Naive B cell (primary cell): Measurements from ENCODE around the gene TMEM181. TPM values are rescaled to one million over a fixed set of nuclear protein-coding genes. Genes with fewer than 3 reads are reported as not detected.

Experiments used
- ATAC-seq, 2 donors: fragments of 150-1000 bp; cut with Tn5 transposase; 2 replicates each; pipeline ENCODE4 v1.10.0; 2021; ENCODE audit warnings: low read depth in 2 of 2, mild to moderate bottlenecking in 2 of 2, moderate library complexity in 2 of 2
- DNase-seq: peaks from one replicate; pipeline ENCODE4 v3.0.0; 2022
- H3K27ac Mint-ChIP-seq, 6 donors: one replicate each; pipeline ENCODE4 v1.8.0; 2020 to 2022; ENCODE audit warnings: mild to moderate bottlenecking in 6 of 6, mixed read lengths in 6 of 6, moderate library complexity in 5 of 6, inconsistent platforms in 2 of 6
- H3K27me3 Mint-ChIP-seq, 3 donors: one replicate each; pipeline ENCODE4 v1.8.0; 2021 to 2022; ENCODE audit warnings: mixed read lengths in 3 of 3, mild to moderate bottlenecking in 1 of 3
- H3K36me3 Mint-ChIP-seq, 2 donors: one replicate each; pipeline ENCODE4 v1.8.0; 2020 to 2022; ENCODE audit warnings: mixed read lengths in 2 of 2, inconsistent platforms in 1 of 2, mild to moderate bottlenecking in 1 of 2
- H3K4me1 Mint-ChIP-seq, 3 donors: one replicate each; pipeline ENCODE4 v1.8.0; 2020 to 2022; ENCODE audit warnings: mixed read lengths in 3 of 3, inconsistent platforms in 1 of 3, mild to moderate bottlenecking in 1 of 3, moderate library complexity in 1 of 3
- H3K4me3 Mint-ChIP-seq, 8 donors: one replicate each; pipeline ENCODE4 v1.8.0; 2020 to 2022; ENCODE audit warnings: mild to moderate bottlenecking in 8 of 8, mixed read lengths in 8 of 8, moderate library complexity in 8 of 8, inconsistent platforms in 2 of 8
- H3K9me3 Mint-ChIP-seq, 7 donors: one replicate each; pipeline ENCODE4 v1.8.0; 2020 to 2022; ENCODE audit warnings: mixed read lengths in 7 of 7, mild to moderate bottlenecking in 5 of 7, inconsistent platforms in 2 of 7, moderate library complexity in 1 of 7
- polyA plus RNA-seq, 6 donors: library from polyadenylated mRNA; unstranded; fragments of 300-500 nt; fragmentation: Illumina TruSeq; gene quantifications; one replicate each; pipeline ENCODE4 v1.2.3, GENCODE V29; 2021; ENCODE audit warnings: low read depth in 6 of 6

TMEM181 gene
- polyA plus RNA-seq, 6 donors from 2014 or later = 1.9 to 2.4 (median 2.3) TPM

DNA sequence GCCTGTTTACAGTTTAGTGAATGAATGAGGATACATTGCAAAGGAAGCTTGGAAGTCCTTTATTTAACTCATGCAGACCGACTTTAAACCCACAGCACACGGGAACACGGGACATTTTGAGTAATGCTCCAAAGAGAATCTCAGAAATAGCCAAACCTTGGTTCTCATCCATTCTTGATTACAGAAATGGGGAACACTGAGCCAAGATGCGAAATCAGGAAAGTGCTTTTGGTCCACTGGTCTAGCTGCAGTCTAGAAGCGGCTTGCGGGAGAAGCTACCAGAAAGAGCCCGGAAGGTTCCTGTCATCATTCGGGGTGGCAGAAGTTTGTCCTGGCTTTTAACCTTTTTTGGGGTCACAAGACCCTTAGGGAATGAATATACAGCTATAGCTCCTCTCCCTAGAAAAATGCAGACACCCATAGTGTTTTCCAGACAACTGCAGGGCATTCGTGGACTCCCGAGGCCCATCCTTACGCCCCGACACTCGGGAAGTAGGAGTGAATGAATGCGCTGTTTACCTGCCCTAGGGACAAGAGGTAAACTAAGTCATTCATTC, 475 bp upstream of the TMEM181 start:
- Mint-ChIP-seq H3K4me3 (peak overlapping the region; percentile 55 to 90 (median 83)), H3K27ac (peak overlapping the region in 2 of 6 donors; percentile 47 to 80), H3K4me1 (peaks cover 23 to 32% (median 30%) of the 10 kb centered on the region in 3 donors), H3K36me3 (no peaks in the 10 kb centered on the region), H3K27me3 (no peaks in the 10 kb centered on the region), H3K9me3 (no peaks in the 10 kb centered on the region)
- ATAC-seq (no peak), DNase-seq (no peak)

DNA sequence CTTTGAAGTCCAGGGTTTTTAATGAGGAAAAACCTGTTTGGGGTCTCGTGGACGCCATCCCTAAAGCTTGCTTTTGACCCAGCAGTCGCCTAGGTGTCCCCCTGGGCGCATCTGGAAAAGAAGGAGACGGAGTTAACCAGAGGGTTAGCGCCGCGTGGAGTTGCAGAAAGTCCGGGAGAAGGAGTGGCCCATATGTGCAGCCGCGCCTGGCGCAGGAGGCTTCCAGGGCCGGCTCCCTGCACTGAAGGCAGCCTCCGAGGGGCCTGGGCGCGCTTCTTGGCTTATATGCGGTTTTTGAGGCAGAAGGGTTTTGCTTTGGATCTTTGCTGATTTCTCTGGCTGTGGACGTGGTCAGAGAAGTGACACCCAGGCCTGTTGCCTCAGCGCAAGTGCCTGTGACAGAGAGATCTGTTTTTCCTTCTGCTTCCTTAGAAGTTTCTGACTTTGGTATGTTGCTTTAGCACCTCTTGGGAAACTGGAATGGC, 987 bp downstream of the TMEM181 start:
- Mint-ChIP-seq H3K27me3 (no peaks in the 10 kb centered on the region), H3K27ac (peak overlapping the region; percentile 59 to 91 (median 85)), H3K4me3 (peak overlapping the region; percentile 87 to 97 (median 92)), H3K36me3 (no peaks in the 10 kb centered on the region), H3K4me1 (peaks cover 32 to 40% (median 40%) of the 10 kb centered on the region in 3 donors), H3K9me3 (no peaks in the 10 kb centered on the region)
- DNase-seq (no peak), ATAC-seq (no peak)

DNA sequence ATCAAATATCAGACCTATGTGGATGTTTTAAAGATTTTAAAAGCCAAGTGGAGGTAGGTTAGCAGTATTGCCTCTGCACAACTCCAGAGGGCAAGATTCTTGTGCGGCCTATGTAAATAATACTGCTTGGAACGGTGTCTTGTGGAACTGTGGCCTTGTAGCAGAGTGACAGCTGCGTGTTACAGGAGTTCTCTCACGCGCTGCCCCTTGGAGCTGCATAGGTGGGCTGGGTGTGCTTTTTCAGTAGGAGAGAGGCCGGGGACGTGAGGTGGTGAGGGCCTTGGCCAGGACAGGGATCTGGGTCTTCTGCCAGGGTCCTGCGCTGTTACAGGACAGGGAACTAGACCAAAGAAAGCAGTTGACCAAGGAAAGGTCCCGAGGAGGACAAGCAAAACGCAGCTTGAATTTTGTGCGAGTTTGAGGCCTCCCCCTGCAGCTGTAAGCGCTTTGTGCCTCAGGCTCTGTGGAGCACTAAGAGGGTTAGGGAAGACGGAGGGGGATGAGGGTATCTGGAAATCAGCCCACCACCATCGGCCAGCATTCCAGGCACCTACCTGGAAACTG, 1.5 kb downstream of the TMEM181 start:
- peaks cover 37 to 46% (median 45%) of the 10 kb centered on the region in 3 donors for H3K4me1 Mint-ChIP-seq
- no peaks in the 10 kb centered on the region for H3K27me3 Mint-ChIP-seq
- H3K4me3 Mint-ChIP-seq = peak overlapping the region; percentile 87 to 97 (median 92)
- peak overlapping the region in 1 of 6 donors; percentile 91 for H3K27ac Mint-ChIP-seq
- ATAC-seq = no peak
- DNase-seq = no peak
- H3K9me3 Mint-ChIP-seq = no peaks in the 10 kb centered on the region
- no peaks in the 10 kb centered on the region for H3K36me3 Mint-ChIP-seq

DNA sequence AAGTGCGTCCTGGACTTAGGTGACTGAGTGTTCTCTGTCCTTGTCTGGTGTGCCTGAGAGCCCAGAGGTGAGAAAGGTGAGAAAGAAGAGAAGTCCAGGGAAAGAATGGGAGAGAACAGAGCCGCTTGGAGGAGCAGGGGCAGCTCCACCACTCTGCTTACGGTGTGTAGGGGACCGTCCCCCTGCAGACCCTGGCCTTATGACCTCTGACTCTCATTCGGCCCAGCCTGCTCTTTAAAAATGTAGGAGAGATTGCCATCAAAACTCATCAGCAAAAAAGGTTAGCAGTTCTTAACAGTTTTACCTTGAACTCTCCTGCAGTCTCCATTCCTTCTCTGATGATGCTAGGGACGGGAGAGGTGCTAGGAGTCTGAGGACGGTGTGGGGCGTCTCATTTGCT, 2.0 kb downstream of the TMEM181 start:
- H3K27ac Mint-ChIP-seq = peak overlapping the region in 3 of 6 donors; percentile 38 to 73 (median 56)
- no peaks in the 10 kb centered on the region for H3K36me3 Mint-ChIP-seq
- no peak for DNase-seq
- no peaks in the 10 kb centered on the region for H3K27me3 Mint-ChIP-seq
- H3K4me1 Mint-ChIP-seq = peaks cover 42 to 51% (median 49%) of the 10 kb centered on the region in 3 donors
- H3K9me3 Mint-ChIP-seq = no peaks in the 10 kb centered on the region
- peak overlapping the region in 4 of 8 donors; percentile 2 to 97 (median 80) for H3K4me3 Mint-ChIP-seq
- no peak for ATAC-seq

DNA sequence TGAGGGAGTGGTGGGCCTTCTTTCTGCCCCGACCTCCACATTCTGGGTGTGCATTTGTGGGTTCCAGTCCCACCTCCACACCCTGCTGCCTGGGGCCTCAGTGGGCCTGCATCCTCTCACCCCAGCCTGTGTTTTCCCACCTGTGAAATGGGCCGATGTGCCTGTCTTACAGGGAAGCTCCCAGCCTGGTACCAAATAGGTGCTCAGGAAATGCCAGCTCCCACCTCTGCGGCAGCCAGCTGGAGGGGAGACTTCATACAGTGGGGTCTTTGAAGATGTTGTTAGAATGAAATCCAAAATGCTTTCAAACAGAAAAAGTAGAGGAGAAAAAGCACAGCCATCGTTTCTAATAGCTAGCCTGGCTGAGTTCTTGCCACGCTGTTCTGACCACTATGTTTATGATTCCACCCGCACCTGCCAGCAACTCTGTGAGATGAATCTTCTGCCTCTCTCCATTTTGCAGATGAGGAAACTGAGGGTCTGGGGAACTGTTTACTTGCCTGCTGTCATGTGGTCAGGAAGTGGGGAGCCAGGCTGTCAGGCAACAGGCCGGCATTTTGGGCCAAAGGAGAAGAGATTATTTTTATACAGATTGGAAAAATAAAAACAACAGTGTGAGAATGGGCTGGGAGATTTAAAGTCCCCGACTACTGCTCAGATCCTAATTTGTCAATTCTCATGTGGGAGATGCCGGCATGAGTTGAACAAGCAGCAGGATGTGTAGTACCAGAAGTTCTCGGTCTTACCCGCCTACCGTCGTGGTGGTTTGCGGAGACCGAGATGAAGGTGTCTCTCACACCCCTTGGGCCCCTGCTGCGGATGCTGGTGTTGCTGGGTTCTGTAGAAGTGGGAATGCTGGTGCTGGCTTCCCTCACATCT, 4.6 kb downstream of the TMEM181 start:
- ATAC-seq (no peak), DNase-seq (no peak)
- Mint-ChIP-seq H3K27ac (peak overlapping the region in 1 of 6 donors; percentile 88), H3K36me3 (no peaks in the 10 kb centered on the region), H3K9me3 (no peaks in the 10 kb centered on the region), H3K4me3 (peak overlapping the region in 1 of 8 donors; percentile 21), H3K4me1 (peaks cover 53 to 66% (median 62%) of the 10 kb centered on the region in 3 donors), H3K27me3 (no peaks in the 10 kb centered on the region)

DNA sequence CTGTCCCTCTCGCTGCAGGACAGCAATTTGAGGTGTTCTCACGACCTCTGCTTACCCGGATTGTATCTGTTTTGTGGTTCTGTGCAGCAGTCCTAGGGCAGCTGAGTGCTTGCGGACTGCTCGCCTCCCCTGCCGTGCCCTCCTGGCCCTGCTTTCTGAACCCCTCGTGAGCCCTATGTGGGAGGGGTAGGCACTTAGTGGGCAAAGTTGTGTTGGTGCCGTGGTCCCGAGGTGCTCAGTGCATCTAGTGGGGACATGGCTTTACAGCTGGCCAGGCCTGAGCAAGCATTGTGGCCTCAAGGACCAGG, 5.2 kb downstream of the TMEM181 start:
- H3K27ac Mint-ChIP-seq = no peak overlapping the region
- H3K4me1 Mint-ChIP-seq = peaks cover 57 to 72% (median 67%) of the 10 kb centered on the region in 3 donors
- ATAC-seq = no peak
- DNase-seq = no peak
- no peaks in the 10 kb centered on the region for H3K36me3 Mint-ChIP-seq
- H3K27me3 Mint-ChIP-seq = no peaks in the 10 kb centered on the region
- H3K9me3 Mint-ChIP-seq = no peaks in the 10 kb centered on the region
- no peak overlapping the region for H3K4me3 Mint-ChIP-seq

DNA sequence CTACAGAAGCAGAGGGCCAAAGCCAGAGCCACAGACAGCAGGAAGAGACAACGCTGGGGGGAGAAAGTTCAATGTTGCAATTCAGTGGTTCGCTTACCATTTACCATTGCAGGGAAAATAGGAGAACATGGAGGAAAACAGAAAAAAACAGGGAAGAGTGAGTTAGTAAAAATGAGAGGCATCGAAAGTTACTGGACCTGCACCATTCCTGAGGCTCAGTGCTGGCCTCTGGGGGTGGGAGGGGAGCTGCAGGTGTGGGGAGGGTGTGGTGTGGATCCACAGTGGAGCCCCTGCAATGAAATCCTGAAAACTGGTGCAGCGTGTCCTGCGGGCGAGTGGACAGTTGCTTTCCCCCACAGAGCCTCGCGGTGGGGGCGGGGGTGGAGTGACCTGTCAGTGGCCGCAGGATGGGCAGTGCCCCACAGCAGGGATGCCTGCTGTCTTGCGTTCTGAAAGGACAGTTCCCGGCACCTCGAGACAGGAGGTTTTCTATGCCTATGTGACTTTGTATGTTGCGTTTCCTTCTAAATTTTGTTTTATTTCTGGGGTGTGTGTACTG, 5.7 kb downstream of the TMEM181 start:
- H3K4me1 Mint-ChIP-seq = peaks cover 56 to 76% (median 72%) of the 10 kb centered on the region in 3 donors
- H3K27ac Mint-ChIP-seq = peak overlapping the region in 2 of 6 donors; percentile 14 to 69
- H3K27me3 Mint-ChIP-seq = no peaks in the 10 kb centered on the region
- ATAC-seq (no peak), DNase-seq (no peak)
- peaks cover 0 to 2% of the 10 kb centered on the region in 2 donors for H3K36me3 Mint-ChIP-seq
- no peak overlapping the region for H3K4me3 Mint-ChIP-seq
- H3K9me3 Mint-ChIP-seq = no peaks in the 10 kb centered on the region

DNA sequence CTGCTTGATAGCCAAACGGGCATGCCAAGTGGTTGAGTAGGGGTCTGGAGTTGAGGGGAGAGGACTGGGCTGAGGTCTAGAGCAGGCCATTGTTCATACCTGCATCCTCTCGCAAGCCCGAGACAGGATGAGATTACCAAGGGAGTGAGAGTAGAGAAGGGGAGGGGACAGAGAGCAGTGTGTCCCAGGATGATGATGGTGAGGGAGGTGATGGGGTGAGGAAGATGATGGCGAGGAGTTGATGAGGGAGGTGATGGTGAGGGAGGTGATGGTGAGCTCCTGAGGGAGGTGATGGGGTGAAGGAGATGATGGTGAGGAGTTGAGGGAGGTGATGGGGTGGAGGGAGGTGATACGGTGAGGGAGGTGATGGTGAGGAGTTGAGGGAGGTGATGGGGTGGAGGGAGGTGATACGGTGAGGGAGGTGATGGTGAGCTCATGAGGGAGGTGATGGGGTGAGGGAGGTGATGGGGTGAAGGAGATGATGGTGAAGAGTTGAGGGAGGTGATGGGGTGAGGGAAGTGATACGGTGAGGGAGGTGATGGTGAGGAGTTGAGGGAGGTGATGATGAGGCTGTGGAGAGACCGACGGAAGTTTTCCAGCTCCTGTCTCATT, 6.4 kb downstream of the TMEM181 start:
- Mint-ChIP-seq H3K4me1 (peaks cover 50 to 70% (median 66%) of the 10 kb centered on the region in 3 donors), H3K4me3 (peak overlapping the region in 3 of 8 donors; percentile 9 to 44 (median 41)), H3K36me3 (peaks cover 0 to 3% of the 10 kb centered on the region in 2 donors), H3K9me3 (no peaks in the 10 kb centered on the region), H3K27me3 (no peaks in the 10 kb centered on the region), H3K27ac (peak overlapping the region in 2 of 6 donors; percentile 39 to 69)
- no peak for DNase-seq
- ATAC-seq = no peak

DNA sequence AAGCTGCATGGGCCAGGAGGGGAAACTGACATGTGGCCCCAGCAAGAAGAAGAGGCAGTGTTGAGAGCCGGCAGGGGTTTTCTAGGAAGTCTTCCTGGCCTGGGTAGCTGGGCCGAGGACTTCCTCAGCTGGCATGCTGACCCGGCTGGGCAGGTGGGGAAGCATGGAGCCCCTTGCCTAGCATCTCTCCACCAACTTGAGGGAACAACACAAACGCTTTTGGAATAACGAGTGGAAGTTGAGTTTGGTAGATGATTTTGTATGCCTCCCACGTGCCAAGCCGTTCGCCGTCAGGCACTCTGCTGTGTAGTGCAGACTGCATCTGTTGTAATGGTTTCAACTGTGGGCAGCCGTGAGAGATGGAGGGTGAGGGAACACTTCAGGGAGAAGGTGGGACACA, 7.3 kb downstream of the TMEM181 start:
- H3K4me1 Mint-ChIP-seq = peaks cover 48 to 69% (median 64%) of the 10 kb centered on the region in 3 donors
- H3K9me3 Mint-ChIP-seq = no peaks in the 10 kb centered on the region
- peak overlapping the region in 1 of 8 donors; percentile 18 for H3K4me3 Mint-ChIP-seq
- H3K36me3 Mint-ChIP-seq = peaks cover under 1 to 3% of the 10 kb centered on the region in 2 donors
- DNase-seq (no peak), ATAC-seq (no peak)
- H3K27ac Mint-ChIP-seq = peak overlapping the region in 3 of 6 donors; percentile 29 to 62 (median 43)
- no peaks in the 10 kb centered on the region for H3K27me3 Mint-ChIP-seq

DNA sequence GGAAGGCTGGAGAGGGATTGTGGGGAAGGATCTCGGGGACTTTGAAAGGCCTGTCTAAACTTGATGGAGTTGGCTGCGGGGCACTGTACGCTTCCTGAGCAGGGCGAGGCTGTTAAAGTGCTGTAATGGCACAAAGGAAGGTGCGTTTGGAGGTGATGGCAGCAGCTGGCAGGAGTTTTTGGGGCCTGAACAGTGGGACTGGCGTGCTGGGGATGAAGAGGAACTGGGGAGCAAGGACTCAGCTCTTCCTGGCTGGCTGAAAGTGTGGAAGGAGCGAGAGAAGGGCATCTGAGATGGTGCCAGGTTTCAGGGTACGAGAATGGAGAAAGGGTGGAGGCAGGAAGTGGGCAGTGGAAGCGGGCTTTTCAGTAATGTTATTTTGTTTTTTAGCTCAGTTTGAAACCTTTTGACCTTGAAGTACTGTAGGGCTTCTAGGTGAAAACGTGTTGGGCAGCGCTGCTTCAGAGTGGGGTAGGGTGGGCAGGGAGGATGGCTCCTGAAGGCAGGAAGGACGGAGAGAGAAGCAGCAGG, 8.0 kb downstream of the TMEM181 start:
- no peaks in the 10 kb centered on the region for H3K9me3 Mint-ChIP-seq
- peak overlapping the region in 2 of 6 donors; percentile 57 to 60 for H3K27ac Mint-ChIP-seq
- peaks cover 3 to 8% of the 10 kb centered on the region in 2 donors for H3K36me3 Mint-ChIP-seq
- H3K4me1 Mint-ChIP-seq = peaks cover 52 to 65% (median 64%) of the 10 kb centered on the region in 3 donors
- ATAC-seq (no peak), DNase-seq (no peak)
- H3K27me3 Mint-ChIP-seq = no peaks in the 10 kb centered on the region
- H3K4me3 Mint-ChIP-seq = no peak overlapping the region

DNA sequence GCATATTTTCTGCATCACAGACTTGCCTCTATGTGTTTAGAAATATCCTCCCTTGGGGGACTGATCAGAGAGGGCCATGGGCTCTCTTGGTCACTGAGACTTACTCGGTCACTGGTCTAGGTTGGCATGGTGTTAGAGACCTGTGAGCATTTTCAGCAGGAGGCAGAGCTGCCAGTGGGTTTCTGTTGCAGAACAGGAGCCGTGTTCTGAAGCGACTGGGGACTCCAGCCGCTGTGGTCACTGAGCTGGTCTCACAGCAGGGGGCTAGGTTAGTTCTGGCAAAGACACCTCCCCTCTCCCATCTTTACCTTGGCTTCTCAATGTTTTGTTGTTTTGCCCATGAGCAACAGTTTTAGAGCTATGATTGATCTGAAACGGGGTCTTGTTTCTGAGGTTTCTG, 8.7 kb downstream of the TMEM181 start:
- Mint-ChIP-seq H3K4me1 (peaks cover 56 to 69% (median 65%) of the 10 kb centered on the region in 3 donors), H3K27me3 (no peaks in the 10 kb centered on the region), H3K36me3 (peaks cover 6 to 14% of the 10 kb centered on the region in 2 donors), H3K9me3 (no peaks in the 10 kb centered on the region), H3K4me3 (no peak overlapping the region), H3K27ac (peak overlapping the region in 1 of 6 donors; percentile 76)
- ATAC-seq = no peak
- no peak for DNase-seq

DNA sequence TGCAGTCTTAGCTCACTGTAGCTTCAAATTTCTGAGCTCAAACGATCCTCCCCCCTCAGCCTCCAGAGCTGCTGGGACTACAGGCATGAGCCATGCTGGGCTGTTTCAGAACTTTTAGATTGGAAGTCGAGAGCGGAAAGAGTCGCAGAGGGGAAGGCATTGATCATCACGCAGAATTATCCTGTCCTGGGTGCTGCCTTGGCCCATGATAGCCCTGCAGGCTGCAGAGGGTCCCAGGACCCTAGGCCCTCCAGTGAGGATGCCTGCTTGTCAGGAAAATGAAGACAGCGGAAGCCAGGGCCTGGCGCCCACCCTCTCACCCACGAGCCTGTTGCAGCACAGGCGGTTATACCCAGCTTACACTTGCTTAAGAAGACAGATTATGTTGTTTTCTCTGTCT, 9.1 kb downstream of the TMEM181 start:
- H3K4me3 Mint-ChIP-seq = no peak overlapping the region
- peaks cover 56 to 70% (median 65%) of the 10 kb centered on the region in 3 donors for H3K4me1 Mint-ChIP-seq
- H3K36me3 Mint-ChIP-seq = peaks cover 7 to 16% of the 10 kb centered on the region in 2 donors
- DNase-seq (no peak), ATAC-seq (no peak)
- no peaks in the 10 kb centered on the region for H3K9me3 Mint-ChIP-seq
- H3K27me3 Mint-ChIP-seq = no peaks in the 10 kb centered on the region
- no peak overlapping the region for H3K27ac Mint-ChIP-seq

DNA sequence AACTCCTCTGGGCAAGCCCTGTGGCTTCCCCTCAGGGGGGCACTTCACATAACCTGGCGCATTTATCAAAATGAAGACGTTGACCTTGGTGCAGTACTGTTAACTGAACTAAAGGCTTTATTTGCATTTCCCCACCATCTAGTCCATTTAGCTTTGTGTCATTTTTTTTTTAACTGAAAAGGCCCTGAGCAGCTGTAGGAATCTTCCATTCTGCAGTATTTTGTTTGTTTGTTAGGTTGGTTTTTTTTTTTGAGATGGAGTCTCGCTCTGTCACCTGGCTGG, 10.7 kb downstream of the TMEM181 start:
- peak overlapping the region in 1 of 8 donors; percentile 47 for H3K4me3 Mint-ChIP-seq
- no peak overlapping the region for H3K27ac Mint-ChIP-seq
- no peak for DNase-seq
- ATAC-seq = no peak
- no peaks in the 10 kb centered on the region for H3K9me3 Mint-ChIP-seq
- H3K27me3 Mint-ChIP-seq = no peaks in the 10 kb centered on the region
- H3K4me1 Mint-ChIP-seq = peaks cover 52 to 60% (median 55%) of the 10 kb centered on the region in 3 donors
- peaks cover 16 to 17% of the 10 kb centered on the region in 2 donors for H3K36me3 Mint-ChIP-seq
